Keratinocyte (primary cell): ENCODE measurements around the gene DHX35. TPM values are rescaled to one million over a fixed set of nuclear protein-coding genes. Genes with fewer than 3 reads are reported as not detected.

Experiments used
- DNase-seq: peaks from one replicate; pipeline ENCODE4 v3.0.0-alpha.2; 2011; ENCODE audit warnings: low read depth, missing footprints, low spot score
- FAIRE-seq: peaks from 2 replicates; lab custom pipeline; 2011; peaks lifted over from hg19 to GRCh38; lab: Jason Lieb, UNC
- H2AFZ ChIP-seq: 2 replicates; pipeline ENCODE4 v1.6.0; 2012; ENCODE audit warnings: low read length, control low read depth, inconsistent platforms; ENCODE audit not compliant: control insufficient read depth
- H3K27ac ChIP-seq: 2 replicates; pipeline ENCODE4 v1.5.1; 2011; ENCODE audit warnings: low read length; ENCODE audit not compliant: control insufficient read depth, insufficient read depth
- H3K27me3 ChIP-seq: 3 replicates; pipeline ENCODE4 v1.6.0; 2011; ENCODE audit warnings: low read length; ENCODE audit not compliant: control insufficient read depth, insufficient read depth; ENCODE audit errors: extremely low read depth
- H3K36me3 ChIP-seq, 2 experiments: 2 replicates in 1 of 2; 3 replicates in 1 of 2; pipeline ENCODE4 v1.5.1; 2011; ENCODE audit warnings: low read length in 2 of 2, mild to moderate bottlenecking in 1 of 2; ENCODE audit not compliant: control insufficient read depth in 2 of 2, insufficient read depth in 2 of 2; ENCODE audit errors: extremely low read depth in 1 of 2
- H3K4me1 ChIP-seq: 3 replicates; pipeline ENCODE4 v1.5.1; 2011; ENCODE audit warnings: low read length; ENCODE audit not compliant: control insufficient read depth, insufficient read depth; ENCODE audit errors: extremely low read depth
- H3K4me2 ChIP-seq: 3 replicates; pipeline ENCODE4 v1.6.0; 2011; ENCODE audit warnings: low read depth, low read length; ENCODE audit not compliant: control insufficient read depth, insufficient read depth; ENCODE audit errors: extremely low read depth
- H3K4me3 ChIP-seq, 3 experiments: fragments of 200-600 bp in 1 of 3; sonication (generic) in 1 of 3; 2 replicates in 2 of 3; 3 replicates in 1 of 3; pipeline ENCODE4 v1.5.1; 2011 to 2016; ENCODE audit warnings: low read length in 3 of 3, mild to moderate bottlenecking in 3 of 3, control low read depth in 2 of 3, inconsistent platforms in 1 of 3, low read depth in 1 of 3, mixed read lengths in 1 of 3, mixed run types in 1 of 3, moderate library complexity in 1 of 3; ENCODE audit not compliant: control insufficient read depth in 2 of 3, insufficient read depth in 2 of 3; ENCODE audit errors: extremely low read depth in 1 of 3
- H3K79me2 ChIP-seq: 2 replicates; pipeline ENCODE4 v1.6.0; 2012; ENCODE audit warnings: low read length; ENCODE audit not compliant: control insufficient read depth, insufficient read depth
- H3K9ac ChIP-seq: 3 replicates; pipeline ENCODE4 v1.6.0; 2011; ENCODE audit warnings: low read length; ENCODE audit not compliant: control insufficient read depth, insufficient read depth; ENCODE audit errors: extremely low read depth
- H3K9me1 ChIP-seq: 3 replicates; pipeline ENCODE4 v1.6.0; 2011; ENCODE audit warnings: low read length; ENCODE audit not compliant: control insufficient read depth, insufficient read depth; ENCODE audit errors: extremely low read depth
- H3K9me3 ChIP-seq: 2 replicates; pipeline ENCODE4 v1.5.1; 2012; ENCODE audit warnings: low read depth, low read length; ENCODE audit not compliant: control insufficient read depth
- H4K20me1 ChIP-seq: 3 replicates; pipeline ENCODE4 v1.6.0; 2011; ENCODE audit warnings: low read length; ENCODE audit not compliant: control insufficient read depth, insufficient read depth; ENCODE audit errors: extremely low read depth
- EZH2 ChIP-seq: IDR thresholded peaks from one replicate; pipeline ENCODE4 v1.6.1; 2012; ENCODE audit warnings: inconsistent platforms, mild to moderate bottlenecking, low read length, moderate library complexity
- dilution Hi-C: fragments of 300-500 bp; cut with MboI; formaldehyde crosslinking; loops from one replicate; pipeline ENCODE4 v1.7.0; 2020; ENCODE audit warnings: low sequenced_read_pairs; ENCODE audit not compliant: extremely low pct_ligation_motif_present
- polyA plus RNA-seq, 5 experiments: library from polyadenylated mRNA; depleted of rRNA in 3 of 5; stranded (reverse) in 3 of 5; stranded (forward) in 1 of 5; unstranded in 1 of 5; fragments of >200 nt; gene quantifications; 1 replicate in 1 of 5; 2 replicates in 3 of 5; 3 replicates in 1 of 5; pipeline versions ENCODE4 v1.2.1 to v1.2.3, GENCODE V29; 2011 to 2012; ENCODE audit warnings: missing spikeins in 2 of 5, low read depth in 1 of 5, low replicate concordance in 1 of 5
- TF ChIP-seq, protein P1 (sequence below), 3 experiments: IDR thresholded peaks in 1 of 3; conservative IDR thresholded peaks in 1 of 3; optimal IDR thresholded peaks in 1 of 3; 2 replicates in 2 of 3; 3 replicates in 1 of 3; pipeline versions ENCODE3 to v1.5.1; 2011; ENCODE audit warnings: low read length in 3 of 3, mild to moderate bottlenecking in 3 of 3, moderate library complexity in 2 of 3, control low read depth in 1 of 3, inconsistent platforms in 1 of 3; ENCODE audit not compliant: insufficient read depth in 2 of 3; ENCODE audit errors: extremely low read depth in 1 of 3

The DHX35 gene
- polyA plus RNA-seq, 1 donor (not counting 4 experiments of a cell fraction or from before 2014, with no cell fraction given) = 9.8 TPM

DNA sequence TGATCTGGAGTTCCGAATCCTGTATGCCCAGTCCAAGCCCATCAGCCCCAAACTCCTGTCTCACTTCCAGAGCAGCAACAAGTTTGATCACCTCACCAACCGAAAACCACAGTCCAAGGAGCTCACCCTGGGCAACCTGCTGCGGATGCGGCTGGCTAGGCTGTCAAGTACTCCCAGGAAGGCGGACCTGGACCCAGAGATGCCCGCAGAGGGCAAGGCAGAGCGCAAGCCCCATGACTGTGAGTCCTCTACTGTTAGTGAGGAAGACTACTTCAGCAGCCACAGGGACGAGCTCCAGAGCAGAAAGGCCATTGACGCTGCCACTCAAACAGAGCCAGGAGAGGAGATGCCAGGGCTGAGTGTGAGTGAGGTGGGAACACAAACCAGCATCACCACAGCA lies 10.5 kb upstream of the DHX35 start:
- no peak overlapping the region for H3K4me3 ChIP-seq
- dilution Hi-C loops = no loop called here
- H4K20me1 ChIP-seq = no peaks in the 10 kb centered on the region
- H3K36me3 ChIP-seq = peaks cover 0 to 27% of the 10 kb centered on the region in 2 experiments
- H3K79me2 ChIP-seq = peaks cover 8% of the 10 kb centered on the region
- H3K27me3 ChIP-seq = no peaks in the 10 kb centered on the region
- H3K4me1 ChIP-seq = no peaks in the 10 kb centered on the region
- H3K9me3 ChIP-seq = no peaks in the 10 kb centered on the region
- no peak for DNase-seq
- H2AFZ ChIP-seq = no peak overlapping the region
- no peak overlapping the region for H3K27ac ChIP-seq
- TF ChIP-seq EZH2 = no peak
- TF ChIP-seq, protein P1, sequence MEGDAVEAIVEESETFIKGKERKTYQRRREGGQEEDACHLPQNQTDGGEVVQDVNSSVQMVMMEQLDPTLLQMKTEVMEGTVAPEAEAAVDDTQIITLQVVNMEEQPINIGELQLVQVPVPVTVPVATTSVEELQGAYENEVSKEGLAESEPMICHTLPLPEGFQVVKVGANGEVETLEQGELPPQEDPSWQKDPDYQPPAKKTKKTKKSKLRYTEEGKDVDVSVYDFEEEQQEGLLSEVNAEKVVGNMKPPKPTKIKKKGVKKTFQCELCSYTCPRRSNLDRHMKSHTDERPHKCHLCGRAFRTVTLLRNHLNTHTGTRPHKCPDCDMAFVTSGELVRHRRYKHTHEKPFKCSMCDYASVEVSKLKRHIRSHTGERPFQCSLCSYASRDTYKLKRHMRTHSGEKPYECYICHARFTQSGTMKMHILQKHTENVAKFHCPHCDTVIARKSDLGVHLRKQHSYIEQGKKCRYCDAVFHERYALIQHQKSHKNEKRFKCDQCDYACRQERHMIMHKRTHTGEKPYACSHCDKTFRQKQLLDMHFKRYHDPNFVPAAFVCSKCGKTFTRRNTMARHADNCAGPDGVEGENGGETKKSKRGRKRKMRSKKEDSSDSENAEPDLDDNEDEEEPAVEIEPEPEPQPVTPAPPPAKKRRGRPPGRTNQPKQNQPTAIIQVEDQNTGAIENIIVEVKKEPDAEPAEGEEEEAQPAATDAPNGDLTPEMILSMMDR (optimal IDR thresholded peaks at IDR 0.05 in 1 of 3, IDR thresholded peaks at IDR 0.05 in 1 of 3, conservative IDR thresholded peaks at IDR 0.05 in 1 of 3; ENCODE audit: extremely low read depth in 1 of 3, insufficient read depth in 2 of 3, low read length in 3 of 3) = no peak
- no peak overlapping the region for H3K4me2 ChIP-seq
- H3K9me1 ChIP-seq = peaks cover 2% of the 10 kb centered on the region
- FAIRE-seq = no peak
- H3K9ac ChIP-seq = no peak overlapping the region

DNA sequence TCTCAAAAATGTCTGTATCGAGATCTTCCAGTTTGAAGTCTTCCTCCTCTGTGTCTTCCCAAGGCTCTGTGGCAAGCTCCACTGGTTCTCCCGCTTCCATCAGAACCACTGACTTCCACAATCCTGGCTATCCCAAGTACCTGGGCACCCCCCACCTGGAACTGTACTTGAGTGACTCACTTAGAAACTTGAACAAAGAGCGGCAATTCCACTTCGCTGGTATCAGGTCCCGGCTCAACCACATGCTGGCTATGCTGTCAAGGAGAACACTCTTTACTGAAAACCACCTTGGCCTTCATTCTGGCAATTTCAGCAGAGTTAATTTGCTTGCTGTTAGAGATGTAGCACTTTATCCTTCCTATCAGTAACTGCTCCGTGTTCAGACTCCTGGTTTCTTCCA lies 10.0 kb upstream of the DHX35 start:
- no peak for FAIRE-seq
- no peak overlapping the region for H3K4me3 ChIP-seq
- dilution Hi-C loops = no loop called here
- DNase-seq = no peak
- no peak for TF ChIP-seq EZH2
- TF ChIP-seq, protein P1 (optimal IDR thresholded peaks at IDR 0.05 in 1 of 3, IDR thresholded peaks at IDR 0.05 in 1 of 3, conservative IDR thresholded peaks at IDR 0.05 in 1 of 3; ENCODE audit: extremely low read depth in 1 of 3, insufficient read depth in 2 of 3, low read length in 3 of 3) = no peak
- no peaks in the 10 kb centered on the region for H4K20me1 ChIP-seq
- peaks cover 7% of the 10 kb centered on the region for H3K79me2 ChIP-seq
- H3K4me1 ChIP-seq = no peaks in the 10 kb centered on the region
- H3K9ac ChIP-seq = no peak overlapping the region
- no peaks in the 10 kb centered on the region for H3K27me3 ChIP-seq
- peaks cover 0 to 24% of the 10 kb centered on the region in 2 experiments for H3K36me3 ChIP-seq
- H3K27ac ChIP-seq = no peak overlapping the region
- no peaks in the 10 kb centered on the region for H3K9me3 ChIP-seq
- H3K9me1 ChIP-seq = peaks cover 2% of the 10 kb centered on the region
- no peak overlapping the region for H2AFZ ChIP-seq
- H3K4me2 ChIP-seq = no peak overlapping the region
